K562 (cell line): ENCODE data around the gene ZSCAN32. TPM values are rescaled to one million over a fixed set of nuclear protein-coding genes. Genes with fewer than 3 reads are reported as not detected.

Experiments used
- ATAC-seq: fragments of 200-7000 bp; cut with Tn5 transposase; 3 replicates; pipeline ENCODE4 v1.9.1; 2020; ENCODE audit warnings: moderate library complexity
- BruUV-seq: library from RNA; stranded (reverse); fragments of 400-500 nt; replicated peaks from 2 replicates; lab custom pipeline; 2021; lab: Mats Ljungman, UMichigan
- CTCF ChIA-PET: fragments of 300-600 bp; formaldehyde crosslinking; extraction: SDS; loops from one replicate; lab custom pipeline; 2021; ENCODE audit warnings: low intra/inter-chr PET ratio; lab: Yijun Ruan, JAX
- POLR2A ChIA-PET: fragments of 300-600, 350-650 bp; sonication (Branson Sonifier 250); formaldehyde crosslinking; extraction: SDS; loops from one replicate; lab custom pipeline; 2021; ENCODE audit warnings: antibody characterized with exemption, inconsistent platforms; lab: Yijun Ruan, JAX
- DNase-seq, 4 experiments: peaks; one replicate each; pipeline versions ENCODE4 v3.0.0 to v3.0.0-alpha.2; 2011 to 2018; ENCODE audit warnings: low spot score in 3 of 4, mixed read lengths in 3 of 4; ENCODE audit errors: extremely low read depth in 1 of 4
- FAIRE-seq: peaks from 2 replicates; lab custom pipeline; 2011; peaks lifted over from hg19 to GRCh38; lab: Jason Lieb, UNC
- H2AFZ ChIP-seq: 2 replicates; pipeline ENCODE4 v1.6.0; 2011; ENCODE audit warnings: low read depth, low read length, control low read depth, inconsistent platforms
- H3K27ac ChIP-seq: fragments of 200-600 bp; 3 replicates; pipeline ENCODE4 v1.8.0; 2011; ENCODE audit warnings: low read depth, mild to moderate bottlenecking, control low read depth, inconsistent platforms, low read length, moderate library complexity, mixed read lengths; ENCODE audit errors: extremely low read depth
- H3K27me3 ChIP-seq, 2 experiments: fragments of 300-600 bp in 1 of 2; 2 replicates in 1 of 2; 3 replicates in 1 of 2; pipeline versions ENCODE4 v1.6.0 to v1.8.0; 2011; ENCODE audit warnings: inconsistent platforms in 2 of 2, low read length in 2 of 2, mild to moderate bottlenecking in 1 of 2, mixed read lengths in 1 of 2, moderate library complexity in 1 of 2; ENCODE audit not compliant: control insufficient read depth in 2 of 2, insufficient read depth in 2 of 2
- H3K36me3 ChIP-seq: fragments of 300-600 bp; 3 replicates; pipeline ENCODE4 v1.8.0; 2011; ENCODE audit warnings: mild to moderate bottlenecking, low read length, inconsistent platforms; ENCODE audit not compliant: control insufficient read depth, insufficient read depth
- H3K4me1 ChIP-seq, 2 experiments: fragments of 200-600 bp in 1 of 2; replicated peaks in 1 of 2; 2 replicates in 1 of 2; 3 replicates in 1 of 2; pipeline versions ENCODE4 v1.5.1 to v1.8.0; 2011; ENCODE audit warnings: inconsistent platforms in 2 of 2, low read length in 2 of 2, mild to moderate bottlenecking in 1 of 2, mixed read lengths in 1 of 2, moderate library complexity in 1 of 2; ENCODE audit not compliant: control insufficient read depth in 2 of 2, insufficient read depth in 2 of 2
- H3K4me2 ChIP-seq: 2 replicates; pipeline ENCODE4 v1.6.1; 2011; ENCODE audit warnings: low read length, control low read depth, inconsistent platforms, mixed read lengths; ENCODE audit not compliant: insufficient read depth
- H3K4me3 ChIP-seq: fragments of 200-600 bp; sonication (generic), shearing (Covaris generic); 2 replicates; pipeline ENCODE4 v1.5.1; 2016; ENCODE audit warnings: control low read depth, inconsistent platforms
- H3K79me2 ChIP-seq: fragments of 200-600 bp; 3 replicates; pipeline ENCODE4 v1.8.0; 2011; ENCODE audit warnings: low read length, inconsistent platforms; ENCODE audit not compliant: control insufficient read depth, insufficient read depth
- H3K9ac ChIP-seq, 2 experiments: 2 replicates each; pipeline versions ENCODE4 v1.6.0 to v1.6.1; 2011; ENCODE audit warnings: low read depth in 2 of 2, low read length in 2 of 2, control low read depth in 1 of 2, inconsistent platforms in 1 of 2, mild to moderate bottlenecking in 1 of 2, mixed read lengths in 1 of 2; ENCODE audit not compliant: insufficient read depth in 1 of 2
- H3K9me1 ChIP-seq: one replicate; pipeline ENCODE4 v1.6.0; 2011; ENCODE audit warnings: inconsistent platforms, mild to moderate bottlenecking, low read length, moderate library complexity; ENCODE audit not compliant: control insufficient read depth, insufficient read depth
- H3K9me3 ChIP-seq: replicated peaks from 2 replicates; pipeline ENCODE4 v1.5.1; 2011; ENCODE audit warnings: low read depth, low read length, inconsistent platforms; ENCODE audit not compliant: control insufficient read depth, insufficient read depth
- H4K20me1 ChIP-seq: replicated peaks from 2 replicates; pipeline ENCODE4 v1.6.1; 2011; ENCODE audit warnings: low read length, inconsistent platforms, mixed read lengths; ENCODE audit not compliant: control insufficient read depth, insufficient read depth
- CCNT2 ChIP-seq: IDR thresholded peaks from 2 replicates; pipeline ENCODE4 v1.6.1; 2011; ENCODE audit warnings: borderline replicate concordance, low read depth, mild to moderate bottlenecking, moderate library complexity, mixed read lengths, low read length; ENCODE audit not compliant: insufficient read length; ENCODE audit errors: extremely low read depth
- JUND ChIP-seq, 2 experiments: IDR thresholded peaks; 2 replicates in 1 of 2; 3 replicates in 1 of 2; pipeline ENCODE4 v1.6.1; 2011; ENCODE audit warnings: borderline replicate concordance in 2 of 2, low read depth in 2 of 2, low read length in 2 of 2, improper control_type of control experiment in 1 of 2, missing biosample characterization in 1 of 2, missing genetic modification characterization in 1 of 2, missing genetic modification reagents in 1 of 2
- ZFPM2 ChIP-seq: fragments of 250-450 bp; sonication (Bioruptor Pico); IDR thresholded peaks from 2 replicates; pipeline ENCODE4 v1.5.1; 2022; ENCODE audit warnings: mild to moderate bottlenecking
- ZNF133 ChIP-seq: fragments of 250-450 bp; sonication (Bioruptor Pico); IDR thresholded peaks from 2 replicates; pipeline ENCODE4 v1.4.0; 2020; ENCODE audit warnings: mild to moderate bottlenecking
- ZNF583 ChIP-seq: fragments of 250-450 bp; sonication (Bioruptor Pico); IDR thresholded peaks from 2 replicates; pipeline ENCODE4 v1.4.0; 2020
- WGBS: fragments of 100-300 bp; shearing (Covaris generic); methylation state at CpG from one replicate; pipeline ENCODE4 v1.1.6; 2016; ENCODE audit warnings: low coverage, mixed read lengths; ENCODE audit not compliant: insufficient coverage; ENCODE audit errors: missing lambda C conversion rate; 5-methylcytosine and 5-hydroxymethylcytosine counted together
- in situ Hi-C: fragments of 300-500 bp; cut with MboI; formaldehyde crosslinking; loops from 4 replicates; pipeline ENCODE4 v1.15.0; 2018; ENCODE audit warnings: inconsistent platforms, mixed read lengths
- intact Hi-C: fragments of 100-400 bp; cut with micrococcal nuclease; formaldehyde crosslinking; loops from 2 replicates; pipeline ENCODE4 v1.14.2; 2022
- polyA plus RNA-seq, 8 experiments: library from polyadenylated mRNA; depleted of rRNA in 4 of 8; stranded (reverse) in 5 of 8; unstranded in 3 of 8; fragments of >200 nt; fragmentation: Nextera tagmentation in 2 of 8; fragmentation: Illumina TruSeq in 1 of 8; extraction: Ambion mirVana in 2 of 8; extraction: Trizol in 1 of 8; gene quantifications; 2 replicates each; pipeline versions ENCODE4 v1.2.1 to v1.2.3, GENCODE V29; 2011 to 2014; ENCODE audit warnings: inconsistent platforms in 1 of 8, missing spikeins in 1 of 8
- total RNA-seq, 7 experiments: library from RNA; depleted of rRNA in 6 of 7; stranded (reverse); fragments of >200 nt in 6 of 7; fragmentation: Illumina TruSeq in 2 of 7; extraction: Trizol in 2 of 7; gene quantifications; 2 replicates each; pipeline versions ENCODE4 v1.2.1 to v1.2.3, GENCODE V29; 2011 to 2021; ENCODE audit warnings: low replicate concordance in 1 of 7
- TF ChIP-seq, protein P1 (sequence below): fragments of 250-450 bp; sonication (Bioruptor Pico); IDR thresholded peaks from 2 replicates; pipeline ENCODE4 v1.4.0; 2020

ZSCAN32 gene
- total and polyA plus RNA-seq, 9 of the 15 experiments (the other 6 are each of a cell fraction or from before 2014, with no cell fraction given): 16.0 to 29.4 (median 19.2) TPM

DNA sequence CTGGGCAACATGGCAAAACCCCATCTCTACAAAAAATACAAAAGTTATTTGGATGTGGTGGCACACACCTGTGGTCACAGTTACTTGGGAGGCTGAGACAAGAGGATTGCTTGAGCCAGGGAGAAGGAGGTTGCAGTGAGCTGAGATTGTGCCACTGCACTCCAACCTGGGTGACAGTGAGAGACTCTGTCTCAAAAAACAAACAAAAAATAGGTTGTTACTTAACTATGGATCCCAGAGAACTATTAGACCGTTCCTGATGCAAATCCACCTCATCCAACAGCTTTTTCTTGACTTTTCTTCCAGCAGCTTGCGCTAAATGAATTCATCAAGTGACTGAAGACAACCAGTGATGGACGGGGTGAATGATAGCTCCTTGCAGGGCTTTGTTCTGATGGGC lies 45.2 kb downstream of the ZSCAN32 start, which contains the start of gene OR2C1:
Gene OR2C1, plus strand, starts transcription at position 301 of the 400 bp plus-strand sequence. Its CDS starts 52 bp downstream, at position 353.
- BruUV-seq: no TSS peak
- CTCF ChIA-PET: no interaction called here

More for the DNA sequence above, 45.2 kb downstream of the ZSCAN32 start, which contains the start of gene OR2C1:
- ATAC-seq: no peak
- TF ChIP-seq ZFPM2 (CRISPR knock-in tag): no peak
- TF ChIP-seq, protein P1, sequence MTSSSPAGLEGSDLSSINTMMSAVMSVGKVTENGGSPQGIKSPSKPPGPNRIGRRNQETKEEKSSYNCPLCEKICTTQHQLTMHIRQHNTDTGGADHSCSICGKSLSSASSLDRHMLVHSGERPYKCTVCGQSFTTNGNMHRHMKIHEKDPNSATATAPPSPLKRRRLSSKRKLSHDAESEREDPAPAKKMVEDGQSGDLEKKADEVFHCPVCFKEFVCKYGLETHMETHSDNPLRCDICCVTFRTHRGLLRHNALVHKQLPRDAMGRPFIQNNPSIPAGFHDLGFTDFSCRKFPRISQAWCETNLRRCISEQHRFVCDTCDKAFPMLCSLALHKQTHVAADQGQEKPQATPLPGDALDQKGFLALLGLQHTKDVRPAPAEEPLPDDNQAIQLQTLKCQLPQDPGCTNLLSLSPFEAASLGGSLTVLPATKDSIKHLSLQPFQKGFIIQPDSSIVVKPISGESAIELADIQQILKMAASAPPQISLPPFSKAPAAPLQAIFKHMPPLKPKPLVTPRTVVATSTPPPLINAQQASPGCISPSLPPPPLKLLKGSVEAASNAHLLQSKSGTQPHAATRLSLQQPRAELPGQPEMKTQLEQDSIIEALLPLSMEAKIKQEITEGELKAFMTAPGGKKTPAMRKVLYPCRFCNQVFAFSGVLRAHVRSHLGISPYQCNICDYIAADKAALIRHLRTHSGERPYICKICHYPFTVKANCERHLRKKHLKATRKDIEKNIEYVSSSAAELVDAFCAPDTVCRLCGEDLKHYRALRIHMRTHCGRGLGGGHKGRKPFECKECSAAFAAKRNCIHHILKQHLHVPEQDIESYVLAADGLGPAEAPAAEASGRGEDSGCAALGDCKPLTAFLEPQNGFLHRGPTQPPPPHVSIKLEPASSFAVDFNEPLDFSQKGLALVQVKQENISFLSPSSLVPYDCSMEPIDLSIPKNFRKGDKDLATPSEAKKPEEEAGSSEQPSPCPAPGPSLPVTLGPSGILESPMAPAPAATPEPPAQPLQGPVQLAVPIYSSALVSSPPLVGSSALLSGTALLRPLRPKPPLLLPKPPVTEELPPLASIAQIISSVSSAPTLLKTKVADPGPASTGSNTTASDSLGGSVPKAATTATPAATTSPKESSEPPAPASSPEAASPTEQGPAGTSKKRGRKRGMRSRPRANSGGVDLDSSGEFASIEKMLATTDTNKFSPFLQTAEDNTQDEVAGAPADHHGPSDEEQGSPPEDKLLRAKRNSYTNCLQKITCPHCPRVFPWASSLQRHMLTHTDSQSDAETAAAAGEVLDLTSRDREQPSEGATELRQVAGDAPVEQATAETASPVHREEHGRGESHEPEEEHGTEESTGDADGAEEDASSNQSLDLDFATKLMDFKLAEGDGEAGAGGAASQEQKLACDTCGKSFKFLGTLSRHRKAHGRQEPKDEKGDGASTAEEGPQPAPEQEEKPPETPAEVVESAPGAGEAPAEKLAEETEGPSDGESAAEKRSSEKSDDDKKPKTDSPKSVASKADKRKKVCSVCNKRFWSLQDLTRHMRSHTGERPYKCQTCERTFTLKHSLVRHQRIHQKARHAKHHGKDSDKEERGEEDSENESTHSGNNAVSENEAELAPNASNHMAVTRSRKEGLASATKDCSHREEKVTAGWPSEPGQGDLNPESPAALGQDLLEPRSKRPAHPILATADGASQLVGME (CRISPR knock-in tag): no peak
- TF ChIP-seq JUND (IDR thresholded peaks at IDR 0.05; ENCODE audit: borderline replicate concordance, low read depth, low read length): no peak
- TF ChIP-seq JUND (tag; IDR thresholded peaks at IDR 0.05; ENCODE audit: borderline replicate concordance, low read depth, low read length): no peak
- TF ChIP-seq ZNF133: no peak
- TF ChIP-seq CCNT2: no peak
- TF ChIP-seq ZNF583 (CRISPR knock-in tag): no peak
- no peak for FAIRE-seq
- Histone ChIP-seq H4K20me1 (no peaks in the 10 kb centered on the region), H3K79me2 (no peaks in the 10 kb centered on the region), H3K9me3 (no peaks in the 10 kb centered on the region; the same call in 1 of the 2 replicates), H2AFZ (0 out of 2 replicates have a peak within 1 kb of the TSS, but pooled peaks have one; percentile 27), H3K27ac (no peak within 1 kb of the TSS), H3K27me3 (peaks cover 3 to 26% of the 10 kb centered on the region in 2 experiments), H3K4me3 (no peak within 1 kb of the TSS), H3K4me1 (0 out of 5 replicates have a peak, but pooled peaks cover 0 to 4% of the 10 kb centered on the region in 2 experiments), H3K9ac (no peak within 1 kb of the TSS), H3K9me1 (no peaks in the 10 kb centered on the region), H3K36me3 (no peaks in the 10 kb centered on the region), H3K4me2 (peak within 1 kb of the TSS; percentile 20; the same call in 1 of the 2 replicates)
- intact Hi-C loops: no loop called here
- WGBS: 9% methylated on average over 3 of the region's 3 CpGs
- POLR2A ChIA-PET: interaction anchor here (1.5 kb wide), 1 partner anchor 17 kb away, joined by 3 read pairs; no protein-coding TSS in a partner anchor
- no peak for DNase-seq
- in situ Hi-C loops: no loop called here
